ENCODE results near the gene EPHB2.

DNA sequence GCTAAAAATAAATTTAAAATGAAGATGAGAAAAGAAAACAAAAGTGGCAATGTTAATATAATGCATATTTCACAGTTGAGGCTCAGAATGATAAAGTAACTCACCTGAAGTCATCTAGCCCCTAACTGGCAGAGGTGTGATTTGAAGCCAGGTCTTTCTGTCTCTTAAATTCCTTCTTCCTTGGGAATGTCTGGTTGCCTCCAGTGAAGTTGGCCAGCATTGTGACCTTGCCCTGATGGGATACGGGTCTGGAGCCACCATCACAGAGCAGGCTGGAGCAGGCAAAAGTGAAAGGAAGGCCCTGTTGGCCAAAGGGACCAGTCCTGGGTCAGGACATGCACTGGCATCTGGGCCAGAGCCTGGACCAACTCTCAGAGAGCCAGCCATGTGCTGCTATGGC is 111.7 kb downstream of the EPHB2 start:
- TF ChIP-seq ZFX (IDR thresholded peaks at IDR 0.05; ENCODE audit: borderline replicate concordance) (no peak), CTCF (IDR thresholded peaks at IDR 0.05) (no peak)

All from 22Rv1 (cell line).